ENCODE results near the gene SHROOM4. TPM values are rescaled to one million over a fixed set of nuclear protein-coding genes. Genes with fewer than 3 reads are reported as not detected.

Gene SHROOM4
- total RNA-seq, 1 experiment from 2014 or later: not detected

- no peak for DNase-seq (ENCODE audit: low read depth)
Observed at GRCh38 chrX:50622751-50623150, 191.2 kb downstream of the SHROOM4 start.

- DNase-seq (ENCODE audit: low read depth): no peak
Observed at GRCh38 chrX:50618788-50619558, 195.0 kb downstream of the SHROOM4 start.

- DNase-seq (ENCODE audit: low read depth): no peak
Observed at GRCh38 chrX:50617183-50617582, 196.8 kb downstream of the SHROOM4 start.

GRCh38 chrX:50615570-50616158 is 198.3 kb downstream of the SHROOM4 start:
- no peak for DNase-seq (ENCODE audit: low read depth)

GRCh38 chrX:50614460-50614859 is 199.5 kb downstream of the SHROOM4 start:
- DNase-seq (ENCODE audit: low read depth): no peak

GRCh38 chrX:50613846-50614245 is 200.1 kb downstream of the SHROOM4 start:
- no peak for DNase-seq (ENCODE audit: low read depth)

- DNase-seq (ENCODE audit: low read depth): no peak
Observed at GRCh38 chrX:50609796-50610195, 204.2 kb downstream of the SHROOM4 start.

- DNase-seq (ENCODE audit: low read depth): no peak
Observed at GRCh38 chrX:50606300-50606950, 207.6 kb downstream of the SHROOM4 start.

- no peak for DNase-seq (ENCODE audit: low read depth)
Observed at GRCh38 chrX:50596056-50596455, 217.9 kb downstream of the SHROOM4 start.

GRCh38 chrX:50594788-50595187 is 219.2 kb downstream of the SHROOM4 start:
- no peak for DNase-seq (ENCODE audit: low read depth)

GRCh38 chrX:50586980-50587379 is 227.0 kb downstream of the SHROOM4 start:
- no peak for DNase-seq (ENCODE audit: low read depth)

GRCh38 chrX:50586407-50586806 is 227.6 kb downstream of the SHROOM4 start:
- no peak for DNase-seq (ENCODE audit: low read depth)

- no peak for DNase-seq (ENCODE audit: low read depth)
Observed at GRCh38 chrX:50581405-50581804, 232.6 kb downstream of the SHROOM4 start.

- peak; percentile 25 for DNase-seq (ENCODE audit: low read depth)
Observed at GRCh38 chrX:50579955-50580354, 234.0 kb downstream of the SHROOM4 start.

- no peak for DNase-seq (ENCODE audit: low read depth)
Observed at GRCh38 chrX:50577326-50577725, 236.7 kb downstream of the SHROOM4 start.

GRCh38 chrX:50567636-50568035 is 246.4 kb downstream of the SHROOM4 start:
- DNase-seq (ENCODE audit: low read depth): no peak

GRCh38 chrX:50565718-50566117 is 248.3 kb downstream of the SHROOM4 start:
- DNase-seq (ENCODE audit: low read depth): no peak

Other genes with a start within 250 kb of the SHROOM4 start
- gene BMP15, start 96.5 kb upstream of the SHROOM4 start, total RNA-seq (2014; rRNA removed): not detected in 2 replicates

Measured in LHCN-M2 (cell line).